Keratinocyte (primary cell): ENCODE results near the gene GLI3. TPM values are rescaled to one million over a fixed set of nuclear protein-coding genes. Genes with fewer than 3 reads are reported as not detected.

ENCODE experiments used
- DNase-seq: peaks from one replicate; pipeline ENCODE4 v3.0.0-alpha.2; 2011; ENCODE audit warnings: low read depth, missing footprints, low spot score
- FAIRE-seq: peaks from 2 replicates; lab custom pipeline; 2011; peaks lifted over from hg19 to GRCh38; lab: Jason Lieb, UNC
- H2AFZ ChIP-seq: 2 replicates; pipeline ENCODE4 v1.6.0; 2012; ENCODE audit warnings: low read length, control low read depth, inconsistent platforms; ENCODE audit not compliant: control insufficient read depth
- H3K27ac ChIP-seq: 2 replicates; pipeline ENCODE4 v1.5.1; 2011; ENCODE audit warnings: low read length; ENCODE audit not compliant: control insufficient read depth, insufficient read depth
- H3K27me3 ChIP-seq: 3 replicates; pipeline ENCODE4 v1.6.0; 2011; ENCODE audit warnings: low read length; ENCODE audit not compliant: control insufficient read depth, insufficient read depth; ENCODE audit errors: extremely low read depth
- H3K36me3 ChIP-seq, 2 experiments: 2 replicates in 1 of 2; 3 replicates in 1 of 2; pipeline ENCODE4 v1.5.1; 2011; ENCODE audit warnings: low read length in 2 of 2, mild to moderate bottlenecking in 1 of 2; ENCODE audit not compliant: control insufficient read depth in 2 of 2, insufficient read depth in 2 of 2; ENCODE audit errors: extremely low read depth in 1 of 2
- H3K4me1 ChIP-seq: 3 replicates; pipeline ENCODE4 v1.5.1; 2011; ENCODE audit warnings: low read length; ENCODE audit not compliant: control insufficient read depth, insufficient read depth; ENCODE audit errors: extremely low read depth
- H3K4me2 ChIP-seq: 3 replicates; pipeline ENCODE4 v1.6.0; 2011; ENCODE audit warnings: low read depth, low read length; ENCODE audit not compliant: control insufficient read depth, insufficient read depth; ENCODE audit errors: extremely low read depth
- H3K4me3 ChIP-seq, 3 experiments: fragments of 200-600 bp in 1 of 3; sonication (generic) in 1 of 3; 2 replicates in 2 of 3; 3 replicates in 1 of 3; pipeline ENCODE4 v1.5.1; 2011 to 2016; ENCODE audit warnings: low read length in 3 of 3, mild to moderate bottlenecking in 3 of 3, control low read depth in 2 of 3, inconsistent platforms in 1 of 3, low read depth in 1 of 3, mixed read lengths in 1 of 3, mixed run types in 1 of 3, moderate library complexity in 1 of 3; ENCODE audit not compliant: control insufficient read depth in 2 of 3, insufficient read depth in 2 of 3; ENCODE audit errors: extremely low read depth in 1 of 3
- H3K79me2 ChIP-seq: 2 replicates; pipeline ENCODE4 v1.6.0; 2012; ENCODE audit warnings: low read length; ENCODE audit not compliant: control insufficient read depth, insufficient read depth
- H3K9ac ChIP-seq: 3 replicates; pipeline ENCODE4 v1.6.0; 2011; ENCODE audit warnings: low read length; ENCODE audit not compliant: control insufficient read depth, insufficient read depth; ENCODE audit errors: extremely low read depth
- H3K9me1 ChIP-seq: 3 replicates; pipeline ENCODE4 v1.6.0; 2011; ENCODE audit warnings: low read length; ENCODE audit not compliant: control insufficient read depth, insufficient read depth; ENCODE audit errors: extremely low read depth
- H3K9me3 ChIP-seq: 2 replicates; pipeline ENCODE4 v1.5.1; 2012; ENCODE audit warnings: low read depth, low read length; ENCODE audit not compliant: control insufficient read depth
- H4K20me1 ChIP-seq: 3 replicates; pipeline ENCODE4 v1.6.0; 2011; ENCODE audit warnings: low read length; ENCODE audit not compliant: control insufficient read depth, insufficient read depth; ENCODE audit errors: extremely low read depth
- CTCF ChIP-seq, 3 experiments: IDR thresholded peaks in 1 of 3; conservative IDR thresholded peaks in 1 of 3; optimal IDR thresholded peaks in 1 of 3; 2 replicates in 2 of 3; 3 replicates in 1 of 3; pipeline versions ENCODE3 to v1.5.1; 2011; ENCODE audit warnings: low read length in 3 of 3, mild to moderate bottlenecking in 3 of 3, moderate library complexity in 2 of 3, control low read depth in 1 of 3, inconsistent platforms in 1 of 3; ENCODE audit not compliant: insufficient read depth in 2 of 3; ENCODE audit errors: extremely low read depth in 1 of 3
- EZH2 ChIP-seq: IDR thresholded peaks from one replicate; pipeline ENCODE4 v1.6.1; 2012; ENCODE audit warnings: inconsistent platforms, mild to moderate bottlenecking, low read length, moderate library complexity
- dilution Hi-C: fragments of 300-500 bp; cut with MboI; formaldehyde crosslinking; loops from one replicate; pipeline ENCODE4 v1.7.0; 2020; ENCODE audit warnings: low sequenced_read_pairs; ENCODE audit not compliant: extremely low pct_ligation_motif_present
- polyA plus RNA-seq, 5 experiments: library from polyadenylated mRNA; depleted of rRNA in 3 of 5; stranded (reverse) in 3 of 5; stranded (forward) in 1 of 5; unstranded in 1 of 5; fragments of >200 nt; gene quantifications; 1 replicate in 1 of 5; 2 replicates in 3 of 5; 3 replicates in 1 of 5; pipeline versions ENCODE4 v1.2.1 to v1.2.3, GENCODE V29; 2011 to 2012; ENCODE audit warnings: missing spikeins in 2 of 5, low read depth in 1 of 5, low replicate concordance in 1 of 5

Gene GLI3
- polyA plus RNA-seq, 1 donor (not counting 4 experiments of a cell fraction or from before 2014, with no cell fraction given): 3.6 TPM

DNA sequence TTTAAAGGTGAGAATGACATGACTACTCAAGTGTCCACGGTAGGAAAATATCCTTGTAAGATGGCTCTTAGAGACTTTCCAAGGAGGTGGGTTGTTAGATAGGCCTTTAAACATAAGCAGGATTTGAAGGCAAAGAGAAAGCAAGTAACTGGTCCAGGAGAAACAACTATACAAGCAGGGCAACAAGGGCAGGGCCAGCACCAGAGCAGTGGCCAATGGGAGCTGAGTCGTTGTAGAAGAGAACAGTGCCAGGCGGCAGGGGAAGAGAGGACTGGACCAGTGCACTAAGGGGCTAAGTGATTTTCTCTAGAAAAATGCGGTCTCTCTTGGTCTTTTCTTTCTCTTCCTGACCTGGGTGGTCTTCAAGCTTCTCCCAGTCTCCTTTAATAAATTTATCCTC, 94.9 kb downstream of the GLI3 start:
- Histone ChIP-seq H3K4me2 (no peak overlapping the region), H3K9me1 (peaks cover 2% of the 10 kb centered on the region), H3K36me3 (peaks cover 0 to 1% of the 10 kb centered on the region in 2 experiments), H3K27me3 (no peaks in the 10 kb centered on the region), H3K4me1 (peaks cover 8% of the 10 kb centered on the region), H3K9ac (no peak overlapping the region), H3K4me3 (no peak overlapping the region), H2AFZ (no peak overlapping the region), H3K9me3 (no peaks in the 10 kb centered on the region), H3K79me2 (no peaks in the 10 kb centered on the region), H4K20me1 (no peaks in the 10 kb centered on the region), H3K27ac (no peak overlapping the region)
- FAIRE-seq (no peak), DNase-seq (no peak)
- TF ChIP-seq CTCF (optimal IDR thresholded peaks at IDR 0.05 in 1 of 3, IDR thresholded peaks at IDR 0.05 in 1 of 3, conservative IDR thresholded peaks at IDR 0.05 in 1 of 3; ENCODE audit: extremely low read depth in 1 of 3, insufficient read depth in 2 of 3, low read length in 3 of 3): no peak
- TF ChIP-seq EZH2: no peak
- dilution Hi-C loops: no loop called here

GRCh38 chr7:42139751-42140150, 97.3 kb downstream of the GLI3 start:
- TF ChIP-seq EZH2 (no peak), CTCF (optimal IDR thresholded peaks at IDR 0.05 in 1 of 3, IDR thresholded peaks at IDR 0.05 in 1 of 3, conservative IDR thresholded peaks at IDR 0.05 in 1 of 3; ENCODE audit: extremely low read depth in 1 of 3, insufficient read depth in 2 of 3, low read length in 3 of 3) (no peak)
- Histone ChIP-seq H2AFZ (no peak overlapping the region), H3K36me3 (no peaks in the 10 kb centered on the region), H3K9me1 (peaks cover 4% of the 10 kb centered on the region), H3K4me1 (peaks cover 8% of the 10 kb centered on the region), H3K79me2 (no peaks in the 10 kb centered on the region), H4K20me1 (no peaks in the 10 kb centered on the region), H3K27ac (no peak overlapping the region), H3K9me3 (no peaks in the 10 kb centered on the region), H3K27me3 (no peaks in the 10 kb centered on the region), H3K4me2 (no peak overlapping the region), H3K9ac (no peak overlapping the region), H3K4me3 (no peak overlapping the region)
- no peak for DNase-seq
- FAIRE-seq: no peak
- dilution Hi-C loops: no loop called here
